Skin of body (tissue), 2 donors: ENCODE data around the gene NPPB. TPM values are rescaled to one million over a fixed set of nuclear protein-coding genes. Genes with fewer than 3 reads are reported as not detected.
A peak's percentile ranks its signal among the peaks of the same experiment; 100 is the strongest.

Experiments used
- DNase-seq: peaks from one replicate; lab custom pipeline; 2025; lab: John Stamatoyannopoulos, UW
- total RNA-seq: library from RNA; depleted of rRNA; stranded (reverse); fragments of >200 nt; gene quantifications from one replicate; pipeline ENCODE4 v1.2.3, GENCODE V29; 2014

NPPB gene
- total RNA-seq, 1 donor from 2014 or later: not detected

DNA sequence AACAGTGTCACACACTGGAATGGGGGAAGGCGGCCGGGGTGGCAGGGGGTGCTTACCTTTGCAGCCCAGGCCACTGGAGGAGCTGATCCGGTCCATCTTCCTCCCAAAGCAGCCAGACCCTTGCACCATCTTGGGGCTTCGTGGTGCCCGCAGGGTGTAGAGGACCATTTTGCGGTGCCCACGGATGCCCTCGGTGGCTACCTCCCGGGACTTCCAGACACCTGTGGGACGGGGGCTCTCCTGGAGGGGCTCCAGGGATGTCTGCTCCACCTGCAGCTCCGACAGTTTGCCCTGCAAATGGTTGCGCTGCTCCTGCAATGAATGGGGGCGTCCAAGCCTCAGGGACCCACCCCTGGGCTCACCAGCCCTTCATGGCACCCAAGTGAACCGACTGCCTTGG lies 587 bp downstream of the NPPB start:
- DNase-seq: no peak

DNA sequence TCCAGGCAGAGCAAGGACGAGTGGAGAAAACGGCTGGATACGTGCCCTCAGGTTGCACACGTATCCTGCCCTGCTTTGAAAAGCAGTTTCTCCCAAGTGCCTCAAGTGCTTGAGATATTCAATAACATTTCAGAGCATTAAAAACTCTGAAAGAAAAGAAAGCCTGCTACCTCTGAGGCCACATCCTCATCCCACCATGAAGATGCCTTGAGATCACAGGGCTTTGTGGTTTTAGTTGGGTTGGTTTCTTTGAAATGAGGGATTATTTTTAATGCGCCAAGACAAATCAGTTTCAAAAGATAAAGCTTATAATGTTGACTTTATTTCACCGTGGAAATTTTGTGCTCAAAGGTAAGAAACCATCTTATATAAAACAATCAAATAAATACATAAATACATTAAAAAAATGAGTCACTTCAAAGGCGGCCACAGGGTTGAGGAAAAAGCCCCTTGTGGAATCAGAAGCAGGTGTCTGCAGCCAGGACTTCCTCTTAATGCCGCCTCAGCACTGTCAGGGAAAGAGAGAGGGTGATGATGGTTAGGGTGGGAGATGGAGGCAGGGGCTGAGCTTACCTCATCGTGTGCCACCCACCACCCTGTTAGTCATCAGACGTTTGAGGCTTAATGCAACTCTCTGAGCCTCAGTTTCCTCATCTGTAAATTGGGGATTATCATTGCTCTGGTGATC lies 1.4 kb downstream of the NPPB start:
- no peak for DNase-seq

DNA sequence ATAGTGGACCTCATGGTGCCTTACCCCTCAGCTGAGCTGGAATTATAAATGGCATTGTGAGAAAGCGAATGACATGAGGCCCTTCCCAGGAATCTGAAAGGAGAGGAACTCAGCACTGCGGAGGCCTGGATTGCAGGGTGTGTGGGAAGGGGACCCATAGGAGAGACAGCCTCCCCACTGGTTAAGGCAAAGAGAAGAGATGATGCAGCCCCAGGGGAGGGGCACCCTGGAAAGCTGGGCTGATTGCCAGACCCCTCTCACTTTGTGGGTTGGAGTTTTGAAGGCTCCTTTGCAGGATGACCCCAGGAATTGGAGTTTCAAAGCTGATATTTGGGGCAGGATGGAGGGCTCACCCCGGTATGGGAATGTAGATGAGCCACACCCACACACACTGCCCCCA lies 2.0 kb downstream of the NPPB start:
- DNase-seq: no peak

DNA sequence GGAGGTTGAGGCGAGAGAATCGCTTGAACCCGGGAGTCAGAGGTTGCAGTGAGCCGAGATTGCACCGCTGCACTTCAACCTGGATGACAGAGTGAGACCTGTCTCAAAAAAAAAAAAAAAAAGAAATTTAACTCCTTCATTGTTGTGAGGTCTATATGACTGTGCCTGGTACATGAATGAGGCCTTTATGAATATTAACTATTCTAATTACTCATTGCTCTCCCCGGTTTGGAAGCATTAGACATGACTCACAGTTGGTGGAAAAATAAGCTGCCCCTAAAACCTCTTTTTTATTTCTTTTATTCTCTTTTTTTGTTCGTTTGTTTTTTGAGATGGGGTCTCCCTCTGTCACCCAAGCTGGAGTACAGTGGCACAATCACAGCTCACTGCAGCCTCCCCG lies 3.3 kb downstream of the NPPB start:
- no peak for DNase-seq

DNA sequence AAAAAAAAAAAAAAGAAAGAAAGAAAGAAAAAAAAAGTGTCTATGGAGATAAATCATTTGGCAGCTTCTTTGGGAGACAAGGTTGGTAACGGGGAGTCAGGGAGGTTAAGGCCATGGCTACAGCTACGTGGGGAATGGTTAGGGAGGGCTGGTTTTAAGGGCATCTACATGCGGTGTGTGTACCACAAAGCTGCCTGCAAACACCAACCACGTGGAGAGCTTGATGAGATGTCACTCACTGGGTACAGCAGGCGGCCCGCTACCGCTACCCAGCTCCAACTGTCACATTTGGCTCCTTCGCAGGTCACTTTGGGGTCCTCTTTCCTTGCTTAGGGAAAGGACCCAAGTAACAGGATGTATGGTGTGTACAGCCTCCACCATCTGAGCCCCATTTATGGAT lies 4.2 kb downstream of the NPPB start:
- no peak for DNase-seq

DNA sequence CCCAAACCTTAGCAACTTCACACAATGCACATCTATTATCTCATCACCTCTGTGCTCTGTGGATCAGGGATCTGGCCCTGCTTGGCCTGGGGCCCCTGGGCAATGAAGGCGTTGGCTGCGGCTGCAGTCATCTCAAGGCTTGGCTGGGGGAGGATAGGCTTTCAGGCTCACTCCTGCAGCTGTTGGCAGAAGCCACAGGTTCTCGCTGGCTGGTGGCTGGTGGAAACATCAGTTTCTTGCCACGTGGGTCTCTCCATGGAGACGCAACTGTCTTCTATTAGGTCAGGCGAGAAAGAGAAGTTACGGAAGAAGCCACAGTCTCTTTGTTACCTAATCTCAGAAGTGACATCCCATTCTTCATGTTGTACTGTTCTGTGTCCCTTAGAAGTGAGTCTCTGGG lies 7.6 kb downstream of the NPPB start:
- no peak for DNase-seq

DNA sequence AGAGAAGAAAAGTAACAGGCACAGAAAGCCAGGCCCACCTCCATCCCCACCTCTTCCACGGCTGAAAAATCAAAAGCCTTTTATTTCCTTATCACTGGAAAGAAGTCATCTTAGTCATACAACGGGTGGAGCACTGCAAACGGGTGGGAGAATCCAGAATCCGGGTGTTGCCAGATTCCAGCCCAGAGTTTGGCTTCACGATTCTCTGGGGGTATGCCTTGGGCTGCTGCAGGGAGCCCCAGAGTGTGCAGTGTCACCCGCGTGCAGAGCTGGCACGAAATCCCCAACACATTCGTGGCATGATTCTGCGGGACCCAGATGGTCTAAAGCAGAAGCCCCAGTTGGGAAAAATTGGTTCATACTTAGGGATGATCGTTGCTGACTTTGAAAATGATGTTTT lies 8.6 kb downstream of the NPPB start:
- no peak for DNase-seq

DNA sequence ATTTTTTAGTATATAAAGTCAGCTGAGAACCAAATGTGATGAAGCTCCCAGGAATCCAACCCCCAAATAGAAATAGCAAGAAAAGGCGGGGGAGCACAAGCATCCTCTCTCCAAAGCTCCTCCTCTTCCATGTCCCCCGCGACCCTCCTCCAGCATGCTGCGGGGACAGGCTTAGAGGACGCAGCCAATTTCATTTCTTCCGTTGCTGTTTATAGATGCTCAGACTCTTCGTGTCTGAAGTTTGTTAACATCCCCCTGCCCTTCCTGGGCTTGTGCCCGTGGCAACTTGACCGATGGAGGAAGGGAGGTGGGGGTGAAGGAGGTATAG lies 10.4 kb downstream of the NPPB start:
- no peak for DNase-seq

DNA sequence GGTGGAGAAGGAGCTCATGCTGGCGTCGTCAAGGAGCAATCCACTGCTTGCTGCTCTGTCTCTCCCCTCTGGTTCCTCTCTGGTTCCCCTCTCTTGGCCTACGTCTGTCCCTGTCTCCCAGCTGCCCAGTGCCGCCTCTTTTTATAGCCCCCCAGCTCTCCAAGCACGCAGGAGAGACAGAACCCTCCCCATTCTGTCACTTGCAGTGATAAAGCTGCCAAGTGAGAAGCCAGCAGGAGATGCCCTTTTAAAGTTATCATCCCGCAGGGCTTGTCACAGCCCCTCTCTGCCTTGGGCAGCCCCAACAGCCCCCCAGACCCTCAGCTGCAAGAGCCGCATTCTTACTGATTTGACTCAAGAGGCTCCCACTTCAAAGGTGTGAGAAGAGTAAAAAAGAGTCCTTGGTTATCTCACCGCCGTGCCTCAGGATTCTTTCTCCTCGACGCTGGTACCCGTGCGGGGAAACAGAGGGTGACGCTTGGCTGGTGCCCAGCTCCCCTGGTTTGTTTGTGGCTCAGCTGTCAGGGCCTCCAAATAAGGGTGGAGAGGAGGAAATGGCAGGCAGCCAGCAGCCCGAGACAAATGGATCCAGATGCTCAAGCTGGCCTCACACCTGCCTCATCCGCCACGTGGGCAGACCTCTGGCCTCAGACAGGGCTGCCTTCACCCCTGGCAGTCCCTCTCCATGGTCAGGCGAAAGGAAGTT lies 10.9 kb downstream of the NPPB start, which contains the start of gene NPPA:
NPPA (minus strand) TSS at position 117 of the 706 bp plus-strand sequence; CDS start at position 18, 99 bp downstream.
- no peak for DNase-seq

DNA sequence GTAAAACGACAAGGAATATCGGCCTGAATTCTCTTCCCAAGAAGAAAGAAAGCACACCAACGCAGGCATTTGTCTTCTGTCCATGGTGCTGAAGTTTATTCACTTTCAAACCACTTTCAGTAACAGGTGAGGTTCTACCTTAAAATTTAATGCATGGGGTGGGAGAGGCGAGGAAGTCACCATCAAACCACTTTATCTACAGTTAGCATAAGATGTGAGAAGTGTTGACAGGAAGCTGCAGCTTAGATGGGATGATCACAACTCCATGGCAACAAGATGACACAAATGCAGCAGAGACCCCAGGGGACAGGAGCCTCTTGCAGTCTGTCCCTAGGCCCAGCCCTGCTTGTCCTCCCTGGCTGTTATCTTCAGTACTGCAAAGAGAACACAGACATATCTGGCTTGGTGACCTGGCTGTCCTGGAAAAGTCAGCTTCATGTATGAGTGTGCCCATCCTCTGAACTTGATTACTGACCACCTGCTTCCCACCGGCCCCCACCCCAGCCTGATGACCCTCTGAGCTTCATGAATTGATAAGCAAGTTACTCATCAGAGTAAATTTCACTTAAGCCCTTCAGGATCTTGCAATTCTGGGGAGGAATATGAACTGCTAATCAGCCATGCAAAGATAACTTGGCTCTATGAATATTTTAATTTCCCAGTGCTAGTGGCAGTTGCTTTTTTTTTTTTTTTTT lies 13.0 kb downstream of the NPPB start:
- no peak for DNase-seq

DNA sequence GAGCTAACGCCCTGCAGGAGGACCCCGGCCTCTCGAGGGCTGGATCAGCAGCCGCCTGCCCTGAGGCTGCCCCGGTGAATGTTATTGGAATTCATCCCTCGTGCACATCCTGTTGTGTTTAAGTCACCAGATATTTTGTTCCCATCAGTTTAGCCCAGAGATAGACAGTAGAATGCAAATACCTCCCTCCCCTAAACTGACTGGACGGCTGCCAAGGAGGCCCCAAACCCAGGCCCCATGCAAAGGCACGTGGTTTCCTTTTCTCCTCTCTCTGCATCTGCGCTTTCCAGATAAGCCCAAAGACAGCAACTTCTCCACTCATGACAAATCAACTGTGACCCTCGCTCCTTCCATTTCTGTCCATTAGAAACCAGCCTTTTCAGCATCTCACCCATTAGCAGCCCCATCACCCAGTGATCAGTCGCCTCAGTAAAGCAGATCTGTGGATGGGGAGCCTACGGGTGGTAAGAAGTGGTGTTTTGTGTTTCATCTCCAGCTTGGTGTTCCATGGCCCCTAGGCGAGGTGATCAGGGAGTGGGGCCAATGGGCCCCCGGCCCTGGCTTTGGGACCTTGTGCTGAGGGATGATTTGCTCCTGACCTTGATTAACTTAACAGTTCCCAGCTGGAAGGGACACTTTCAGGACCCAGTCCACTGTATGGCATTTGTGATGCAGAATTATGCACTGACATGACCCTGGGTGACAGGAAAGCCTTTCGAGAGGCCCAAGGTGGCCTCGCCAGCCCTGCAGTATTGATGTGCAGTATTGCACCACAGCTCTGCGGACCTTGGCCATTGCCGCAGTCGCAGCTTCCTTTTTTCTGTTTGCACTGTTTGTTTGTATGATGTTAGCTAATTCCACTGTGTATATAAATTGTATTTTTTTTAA lies 16.3 kb downstream of the NPPB start:
- peak; percentile 13 for DNase-seq

DNA sequence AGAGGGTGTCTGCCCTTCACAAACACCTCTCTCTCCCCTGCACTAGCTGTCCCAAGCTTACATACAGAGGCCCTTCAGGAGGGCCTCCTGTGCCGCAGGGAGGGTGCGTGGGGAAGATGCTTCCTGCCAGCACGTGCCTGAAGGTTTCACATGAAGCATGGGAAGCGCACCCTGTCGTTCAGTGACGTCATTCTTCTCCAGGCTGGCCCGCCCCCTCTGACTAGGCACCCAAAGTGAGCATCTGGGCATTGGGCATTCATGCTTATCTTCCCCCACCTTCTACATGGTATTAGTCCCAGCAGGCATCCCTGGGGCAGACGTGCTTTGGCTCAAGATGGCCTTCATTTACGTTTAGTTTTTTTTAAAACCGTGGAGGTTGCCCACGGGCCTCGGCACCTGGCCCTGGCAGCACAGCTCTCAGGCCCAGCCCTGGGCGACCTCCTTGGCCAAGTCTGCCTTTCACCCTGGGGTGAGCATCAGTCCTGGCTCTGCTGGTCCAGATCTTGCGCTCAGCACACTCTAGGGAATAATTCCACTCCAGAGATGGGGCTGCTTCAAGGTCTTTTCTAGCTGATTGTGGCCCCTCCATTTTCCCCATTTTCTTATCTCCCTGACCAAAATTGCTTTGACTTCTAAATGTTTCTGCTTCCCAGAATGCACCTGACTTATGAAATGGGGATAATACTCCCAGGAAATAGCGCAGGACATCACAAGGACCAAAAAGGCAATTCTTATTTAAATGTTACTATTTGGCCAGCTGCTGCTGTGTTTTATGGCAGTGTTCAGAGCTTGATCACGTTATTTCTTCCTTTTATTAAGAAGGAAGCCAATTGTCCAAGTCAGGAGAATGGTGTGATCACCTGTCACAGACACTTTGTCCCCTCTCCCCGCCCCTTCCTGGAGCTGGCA lies 17.2 kb downstream of the NPPB start:
- DNase-seq: no peak

DNA sequence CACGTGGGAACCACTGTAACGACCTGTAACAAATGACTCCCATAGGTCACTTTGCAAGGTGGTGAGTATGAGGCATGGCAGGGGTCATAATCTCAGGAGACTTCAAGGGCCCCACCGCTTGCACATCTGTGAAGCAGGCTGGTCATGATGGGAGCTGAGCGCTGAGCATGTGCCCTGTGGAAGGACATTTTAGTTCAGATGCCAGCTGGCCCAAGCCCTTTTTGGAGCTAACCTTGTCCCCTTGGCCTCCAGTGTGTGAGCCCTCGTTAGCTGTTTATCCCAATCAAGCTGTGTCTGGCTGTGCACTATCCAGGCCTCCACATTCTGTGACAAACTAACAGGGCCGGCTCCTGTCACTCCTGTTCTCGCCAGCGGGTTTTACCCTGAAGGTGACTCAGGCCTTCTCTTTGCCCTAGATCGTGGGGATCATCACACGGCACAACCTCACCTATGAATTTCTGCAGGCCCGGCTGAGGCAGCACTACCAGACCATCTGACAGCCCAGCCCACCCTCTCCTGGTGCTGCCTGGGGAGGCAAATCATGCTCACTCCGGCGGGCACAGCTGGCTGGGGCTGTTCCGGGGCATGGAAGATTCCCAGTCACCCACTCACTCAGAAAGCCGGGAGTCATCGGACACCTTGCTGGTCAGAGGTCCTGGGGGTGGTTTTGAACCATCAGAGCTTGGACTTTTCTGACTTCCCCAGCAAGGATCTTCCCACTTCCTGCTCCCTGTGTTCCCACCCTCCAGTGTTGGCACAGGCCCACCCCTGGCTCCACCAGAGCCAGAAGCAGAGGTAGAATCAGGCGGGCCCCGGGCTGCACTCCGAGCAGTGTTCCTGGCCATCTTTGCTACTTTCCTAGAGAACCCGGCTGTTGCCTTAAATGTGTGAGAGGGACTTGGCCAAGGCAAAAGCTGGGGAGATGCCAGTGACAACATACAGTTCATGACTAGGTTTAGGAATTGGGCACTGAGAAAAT lies 18.7 kb downstream of the NPPB start:
- DNase-seq: no peak

DNA sequence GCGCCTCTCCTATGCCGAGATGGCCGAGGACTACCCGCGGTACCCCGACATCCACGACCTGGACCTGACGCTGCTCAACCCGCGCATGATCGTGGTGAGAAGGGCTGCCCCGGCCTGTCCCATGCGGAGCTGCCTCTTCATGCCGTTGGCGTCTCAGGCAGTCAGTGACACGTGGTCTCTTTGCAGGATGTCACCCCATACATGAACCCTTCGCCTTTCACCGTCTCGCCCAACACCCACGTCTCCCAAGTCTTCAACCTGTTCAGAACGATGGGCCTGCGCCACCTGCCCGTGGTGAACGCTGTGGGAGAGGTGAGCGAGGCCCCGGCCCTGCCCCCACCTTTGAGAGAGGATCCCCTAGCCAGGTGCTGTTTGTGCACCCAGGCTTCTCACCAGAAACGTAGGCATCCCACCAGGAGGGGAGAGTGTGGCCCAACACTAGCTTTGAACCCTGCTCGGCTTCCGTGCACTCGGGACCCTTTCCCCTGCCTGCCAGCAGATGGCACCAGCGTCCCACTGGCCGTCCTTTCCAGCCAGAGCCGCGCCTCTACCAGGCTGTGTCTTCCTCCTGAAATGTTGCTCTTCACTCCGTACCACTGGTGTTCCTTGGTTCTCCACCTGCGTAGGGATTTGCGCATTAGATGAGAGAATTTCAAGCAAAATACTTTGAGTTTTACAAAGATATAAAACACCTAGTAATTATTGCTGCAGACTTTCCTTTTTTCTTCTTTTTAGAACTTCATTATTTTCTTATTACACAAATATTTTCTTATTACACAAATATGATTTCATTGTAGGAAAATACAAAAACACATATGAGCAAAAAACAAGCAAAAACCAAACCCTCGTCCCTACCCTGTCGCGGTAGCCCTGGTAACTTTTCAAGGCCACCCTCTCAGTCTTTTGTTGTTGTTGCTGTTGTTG lies 20.1 kb downstream of the NPPB start:
- peak; percentile 46 for DNase-seq

DNA sequence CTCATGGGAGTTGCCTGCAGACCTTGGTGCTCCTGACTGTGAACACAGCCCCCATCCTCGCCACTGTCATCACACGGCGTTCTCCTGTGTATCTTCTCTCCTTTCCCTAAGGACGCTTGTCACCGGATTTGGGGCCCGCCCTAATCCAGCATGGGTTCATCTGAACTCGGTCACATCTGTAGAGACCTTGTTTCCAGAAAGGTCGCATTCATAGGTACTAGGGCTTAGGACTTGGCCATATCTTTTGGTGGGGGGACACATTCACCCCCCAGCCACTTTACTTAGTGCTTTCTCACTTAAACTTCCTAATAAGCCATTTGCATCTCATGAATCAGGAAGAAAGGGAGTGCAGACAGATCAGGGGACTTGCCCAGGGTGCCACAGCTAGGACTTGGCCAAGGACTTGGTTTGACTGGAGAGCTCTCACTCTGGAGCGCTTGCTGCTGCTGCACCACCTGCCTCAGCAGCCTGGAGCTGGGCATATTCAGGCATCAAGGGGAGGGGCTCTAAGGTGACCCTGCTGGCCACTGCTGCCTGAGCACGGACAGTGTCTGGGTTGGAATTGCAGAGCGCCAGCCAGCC lies 20.9 kb downstream of the NPPB start:
- DNase-seq: no peak

DNA sequence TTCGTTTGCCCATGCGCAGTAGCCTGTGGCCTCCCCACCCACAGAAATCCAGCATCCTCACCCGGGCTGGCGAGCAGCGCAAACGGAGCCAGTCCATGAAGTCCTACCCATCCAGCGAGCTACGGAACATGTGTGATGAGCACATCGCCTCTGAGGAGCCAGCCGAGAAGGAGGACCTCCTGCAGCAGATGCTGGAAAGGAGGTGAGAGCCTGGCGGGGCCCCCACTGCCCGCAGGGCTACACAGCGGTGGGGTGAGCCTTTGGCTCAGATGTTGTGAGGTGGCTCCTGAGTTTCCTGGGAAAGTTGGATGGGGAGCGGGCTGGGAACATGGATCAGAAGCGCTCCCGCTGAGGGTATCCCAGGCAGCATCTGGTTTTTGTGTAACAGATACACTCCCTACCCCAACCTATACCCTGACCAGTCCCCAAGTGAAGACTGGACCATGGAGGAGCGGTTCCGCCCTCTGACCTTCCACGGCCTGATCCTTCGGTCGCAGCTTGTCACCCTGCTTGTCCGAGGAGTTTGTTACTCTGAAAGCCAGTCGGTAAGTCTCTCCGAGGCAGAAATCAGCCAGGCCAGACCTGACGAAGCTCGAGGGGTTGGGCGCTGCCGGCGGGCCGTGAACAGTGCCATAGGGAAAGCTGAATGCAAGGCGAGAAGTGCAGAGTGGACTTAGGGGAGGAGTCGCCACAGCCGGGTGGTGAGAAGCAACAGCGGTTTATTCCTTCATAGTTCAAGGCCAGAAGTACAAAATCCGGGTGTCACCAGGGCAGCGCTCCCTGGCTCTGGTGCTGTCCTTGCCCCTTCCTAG lies 21.6 kb downstream of the NPPB start:
- DNase-seq: no peak
